Gastroesophageal sphincter (tissue), 3 donors: ENCODE measurements around the gene EPS8L2.

Experiments
- EP300 ChIP-seq: sonication (generic); formaldehyde crosslinking; IDR thresholded peaks from one replicate; pipeline ENCODE4 v1.6.1; 2017; ENCODE audit warnings: antibody characterized with exemption, mild to moderate bottlenecking
- POLR2A ChIP-seq, 2 donors: fragments of 450-650 bp; IDR thresholded peaks; one replicate each; pipeline ENCODE4 v1.6.1; 2017; ENCODE audit warnings: antibody characterized with exemption in 2 of 2, mild to moderate bottlenecking in 2 of 2, moderate library complexity in 1 of 2
- POLR2AphosphoS5 ChIP-seq: sonication (generic); formaldehyde crosslinking; IDR thresholded peaks from one replicate; pipeline ENCODE4 v1.6.1; 2017; ENCODE audit warnings: antibody characterized with exemption
- TF ChIP-seq, protein P1 (sequence below), 4 experiments: fragments of 200-600 bp in 2 of 4; fragments of 450-650 bp in 2 of 4; sonication (generic) in 1 of 4; IDR thresholded peaks; one replicate each; pipeline ENCODE4 v1.5.1; 2017 to 2019; ENCODE audit warnings: antibody characterized with exemption in 4 of 4, mild to moderate bottlenecking in 2 of 4, moderate library complexity in 2 of 4

DNA sequence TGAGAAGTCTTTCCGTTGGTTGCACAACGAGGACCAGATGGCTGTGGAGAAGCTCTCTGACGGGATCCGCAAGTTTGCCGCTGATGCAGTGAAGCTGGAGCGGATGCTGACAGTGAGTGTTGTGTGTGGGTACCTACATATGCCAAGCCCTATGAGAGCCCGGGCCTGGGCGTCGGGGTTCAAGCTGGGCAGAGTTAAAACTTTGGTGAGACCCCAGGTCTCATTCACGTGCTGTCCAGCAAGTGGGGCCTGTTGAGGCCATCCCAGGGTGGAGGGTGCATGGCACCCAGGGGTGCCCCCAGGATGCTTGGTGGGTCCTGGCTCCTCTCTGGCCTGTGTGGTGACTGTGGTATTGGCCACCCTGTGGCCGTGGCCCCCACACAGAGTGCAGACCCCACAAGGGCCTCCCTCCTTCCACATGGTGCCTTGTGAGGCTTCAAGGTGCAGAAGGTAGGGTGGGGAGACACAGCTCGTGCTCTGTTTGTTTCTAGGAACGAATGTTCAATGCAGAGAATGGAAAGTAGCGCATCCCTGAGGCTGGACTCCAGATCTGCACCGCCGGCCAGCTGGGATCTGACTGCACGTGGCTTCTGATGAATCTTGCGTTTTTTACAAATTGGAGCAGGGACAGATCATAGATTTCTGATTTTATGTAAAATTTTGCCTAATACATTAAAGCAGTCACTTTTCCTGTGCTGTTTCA lies 58.4 kb downstream of the EPS8L2 start:
- TF ChIP-seq, protein P1, sequence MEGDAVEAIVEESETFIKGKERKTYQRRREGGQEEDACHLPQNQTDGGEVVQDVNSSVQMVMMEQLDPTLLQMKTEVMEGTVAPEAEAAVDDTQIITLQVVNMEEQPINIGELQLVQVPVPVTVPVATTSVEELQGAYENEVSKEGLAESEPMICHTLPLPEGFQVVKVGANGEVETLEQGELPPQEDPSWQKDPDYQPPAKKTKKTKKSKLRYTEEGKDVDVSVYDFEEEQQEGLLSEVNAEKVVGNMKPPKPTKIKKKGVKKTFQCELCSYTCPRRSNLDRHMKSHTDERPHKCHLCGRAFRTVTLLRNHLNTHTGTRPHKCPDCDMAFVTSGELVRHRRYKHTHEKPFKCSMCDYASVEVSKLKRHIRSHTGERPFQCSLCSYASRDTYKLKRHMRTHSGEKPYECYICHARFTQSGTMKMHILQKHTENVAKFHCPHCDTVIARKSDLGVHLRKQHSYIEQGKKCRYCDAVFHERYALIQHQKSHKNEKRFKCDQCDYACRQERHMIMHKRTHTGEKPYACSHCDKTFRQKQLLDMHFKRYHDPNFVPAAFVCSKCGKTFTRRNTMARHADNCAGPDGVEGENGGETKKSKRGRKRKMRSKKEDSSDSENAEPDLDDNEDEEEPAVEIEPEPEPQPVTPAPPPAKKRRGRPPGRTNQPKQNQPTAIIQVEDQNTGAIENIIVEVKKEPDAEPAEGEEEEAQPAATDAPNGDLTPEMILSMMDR (IDR thresholded peaks at IDR 0.05): no peak
- TF ChIP-seq POLR2A (IDR thresholded peaks at IDR 0.05): no peak
- no peak for TF ChIP-seq POLR2AphosphoS5
- TF ChIP-seq EP300: no peak
